Measurements from ENCODE around the gene ZCCHC14.
"Not testable (repeated sequence)": the region's sequence is repeated elsewhere in the genome, so short reads cannot be mapped to it uniquely, and the experiment has no call there.

The ZCCHC14 gene

DNA sequence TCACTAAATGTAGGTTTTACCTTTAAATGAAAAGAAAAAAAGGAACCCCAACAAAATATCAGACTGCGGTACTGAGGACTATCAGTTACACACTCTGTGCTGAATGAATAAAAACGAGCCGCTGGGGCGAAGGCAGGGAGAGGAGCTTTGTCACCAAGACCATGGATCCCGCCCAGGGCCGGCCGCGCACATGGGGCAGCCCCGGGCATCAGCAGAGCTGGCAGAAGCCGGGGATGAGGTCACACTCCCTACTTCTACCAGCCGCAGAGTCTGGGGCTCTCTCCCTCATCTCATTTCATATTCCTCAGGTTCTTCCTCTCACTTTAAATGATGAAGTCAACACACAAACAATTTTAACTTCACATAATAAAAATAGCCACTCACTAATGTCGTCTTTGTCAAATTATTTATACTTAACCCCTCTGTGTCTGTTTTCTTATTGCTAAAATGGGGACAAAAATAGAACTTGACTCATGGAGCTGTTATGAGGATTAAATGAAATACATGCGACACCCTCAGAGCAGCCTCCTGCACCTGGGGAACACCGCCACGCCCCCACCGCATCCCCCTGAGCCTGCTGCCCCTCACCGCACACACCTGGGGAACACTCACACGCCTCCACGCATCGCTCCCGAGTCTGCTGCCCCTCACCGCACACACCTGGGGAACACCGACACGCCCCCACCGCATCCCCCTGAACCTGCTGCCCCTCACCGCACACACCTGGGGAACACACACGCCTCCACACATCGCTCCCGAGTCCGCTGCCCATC, 15.4 kb downstream of the ZCCHC14 start:
- not testable (repeated sequence) for DNase-seq (ENCODE audit: low spot score)

DNA sequence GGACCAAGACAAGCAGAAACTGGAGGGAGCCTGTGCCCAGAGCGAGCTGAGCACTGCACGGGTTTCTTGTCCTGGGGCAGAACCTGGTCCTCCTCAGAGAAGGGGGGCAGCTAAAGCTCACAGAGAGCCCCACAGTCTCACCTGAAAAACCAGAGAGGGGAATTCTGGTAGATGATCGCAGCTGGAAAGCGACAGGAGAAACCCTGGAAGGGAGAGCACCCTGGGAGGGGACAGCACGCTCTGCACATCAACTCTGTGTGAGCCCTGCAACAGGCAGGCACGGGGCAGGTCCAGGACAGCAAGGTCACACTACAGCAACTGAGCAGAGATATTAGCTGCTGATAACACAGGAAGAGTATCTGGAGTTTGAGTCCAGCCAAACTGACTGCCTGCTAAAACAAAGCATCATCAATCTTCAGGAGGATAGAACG, 18.2 kb downstream of the ZCCHC14 start:
- DNase-seq (ENCODE audit: low spot score) = no peak

DNA sequence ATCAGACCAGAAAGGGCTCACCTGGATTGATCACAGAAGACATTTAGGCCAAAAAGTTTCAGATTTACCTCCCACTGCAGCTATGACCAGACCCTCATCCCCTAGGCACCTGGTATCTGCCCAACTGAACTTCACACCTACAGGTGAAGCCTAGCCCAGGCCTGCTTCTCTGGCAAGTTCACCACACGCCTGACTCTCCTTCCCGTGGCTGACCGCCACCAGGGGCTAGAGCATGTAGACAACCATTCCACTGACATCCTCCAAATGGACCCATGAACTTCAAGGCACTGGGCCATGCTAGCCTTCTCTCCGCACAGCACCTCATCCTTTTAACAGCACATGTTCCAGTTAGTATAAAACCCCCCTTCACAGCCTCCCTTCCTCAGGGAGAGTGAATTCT, 18.8 kb downstream of the ZCCHC14 start:
- no peak for DNase-seq (ENCODE audit: low spot score)

DNA sequence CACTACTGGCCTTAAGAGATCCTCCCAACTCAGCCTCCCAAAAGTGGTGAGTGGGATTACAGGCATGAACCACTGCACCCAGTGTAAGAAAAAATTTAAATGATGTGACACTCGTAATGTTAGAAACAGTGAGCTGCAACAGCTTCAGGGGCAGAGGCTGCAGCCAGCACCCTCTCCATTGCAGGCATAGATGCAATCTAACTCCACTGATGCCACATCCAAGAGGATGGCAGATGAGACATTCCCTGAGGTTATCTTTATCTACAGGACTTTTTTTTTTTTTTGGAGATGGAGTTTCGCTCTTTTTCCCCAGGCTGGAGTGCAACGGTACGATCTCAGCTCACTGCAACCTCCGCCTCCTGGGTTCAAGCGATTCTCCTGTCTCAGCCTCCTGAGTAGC, 19.9 kb downstream of the ZCCHC14 start:
- no peak for DNase-seq (ENCODE audit: low spot score)

DNA sequence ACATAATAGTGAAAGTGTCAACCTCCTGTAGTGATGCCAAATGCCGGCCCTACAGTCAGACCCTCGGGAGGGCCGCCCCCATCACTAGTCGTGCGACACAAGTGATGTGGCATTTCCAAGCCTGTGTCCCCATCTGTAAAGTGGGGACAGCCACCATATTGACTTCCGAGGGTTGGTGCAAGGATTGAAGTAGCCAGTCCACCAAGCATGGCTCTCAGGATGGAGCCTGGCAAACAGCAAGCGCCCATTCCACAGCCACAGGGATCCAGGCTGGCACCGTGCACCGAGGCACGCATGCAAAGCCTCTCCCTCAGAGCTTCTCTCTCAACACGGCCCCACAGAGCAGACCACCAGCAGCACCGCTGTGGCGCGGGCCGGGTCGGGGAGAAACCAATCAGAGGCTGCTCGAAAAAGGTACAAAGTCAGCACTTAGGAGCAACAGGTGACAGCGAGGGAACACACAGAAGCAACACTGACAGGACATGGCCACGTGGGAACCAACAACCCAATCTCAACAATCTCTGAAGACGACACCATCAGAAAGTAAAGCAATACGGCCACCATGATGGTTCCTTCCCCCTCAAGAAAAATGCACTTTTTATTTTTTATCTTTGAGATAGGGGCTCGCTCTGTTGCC, 20.6 kb downstream of the ZCCHC14 start:
- no peak for DNase-seq (ENCODE audit: low spot score)

DNA sequence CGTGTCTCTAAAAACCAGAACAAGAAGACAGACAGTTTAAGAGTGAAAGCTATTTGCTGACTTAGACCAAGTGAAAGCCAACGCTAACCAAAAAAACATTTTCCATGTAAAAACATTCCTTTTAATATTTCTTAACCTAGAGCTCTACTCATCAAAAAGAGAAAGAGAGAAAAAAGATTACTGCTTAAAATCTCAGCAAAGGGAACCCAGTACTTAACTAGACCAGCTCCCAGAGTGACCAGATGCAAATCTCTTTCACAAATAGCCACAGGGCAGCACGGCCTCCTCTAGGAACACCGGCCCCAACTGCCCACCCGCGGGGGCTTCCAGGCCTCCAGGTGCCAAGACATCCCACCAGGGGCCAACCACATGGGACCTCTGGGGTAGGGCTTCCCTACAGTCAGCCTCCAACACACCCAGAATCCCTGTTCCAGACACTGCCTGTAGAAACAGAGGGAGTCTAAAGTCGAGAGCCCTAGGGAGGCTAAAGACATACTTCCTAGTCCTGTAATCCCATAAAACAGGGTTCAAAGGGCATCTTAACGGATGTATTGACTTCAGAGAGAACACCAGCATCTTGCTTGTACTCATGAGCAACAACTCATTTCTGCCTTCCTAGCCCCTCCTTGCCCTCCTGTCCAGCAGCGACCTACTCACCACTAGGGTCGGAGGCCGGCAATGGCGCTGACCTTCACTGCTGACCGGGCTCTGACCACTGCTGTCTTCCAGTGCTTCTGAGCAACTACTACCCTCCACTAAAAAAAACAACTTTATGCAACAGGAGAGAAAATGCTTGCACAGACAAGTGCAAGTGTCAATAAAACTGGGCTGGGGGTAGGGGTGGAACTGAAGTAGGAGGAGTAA, 21.3 kb downstream of the ZCCHC14 start:
- no peak for DNase-seq (ENCODE audit: low spot score)

DNA sequence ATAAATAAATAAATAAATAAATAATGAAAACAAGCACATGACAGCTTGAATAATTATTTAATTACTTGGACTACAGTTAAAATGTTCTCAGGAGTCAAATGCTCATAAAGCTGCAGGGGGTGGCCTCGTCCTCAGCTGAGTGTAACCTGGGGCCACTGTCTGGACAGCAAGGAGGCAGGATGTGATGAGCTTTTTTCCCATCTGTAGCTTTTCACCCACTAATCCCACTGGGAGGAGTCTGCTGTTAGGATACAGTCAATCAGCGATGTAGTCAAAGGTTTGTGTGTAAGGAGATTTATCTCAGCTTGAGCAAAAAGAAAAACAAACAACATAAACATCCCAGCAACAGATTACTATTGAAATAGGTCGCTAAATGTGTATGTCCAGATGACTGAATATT, 22.5 kb downstream of the ZCCHC14 start:
- DNase-seq (ENCODE audit: low spot score) = no peak

DNA sequence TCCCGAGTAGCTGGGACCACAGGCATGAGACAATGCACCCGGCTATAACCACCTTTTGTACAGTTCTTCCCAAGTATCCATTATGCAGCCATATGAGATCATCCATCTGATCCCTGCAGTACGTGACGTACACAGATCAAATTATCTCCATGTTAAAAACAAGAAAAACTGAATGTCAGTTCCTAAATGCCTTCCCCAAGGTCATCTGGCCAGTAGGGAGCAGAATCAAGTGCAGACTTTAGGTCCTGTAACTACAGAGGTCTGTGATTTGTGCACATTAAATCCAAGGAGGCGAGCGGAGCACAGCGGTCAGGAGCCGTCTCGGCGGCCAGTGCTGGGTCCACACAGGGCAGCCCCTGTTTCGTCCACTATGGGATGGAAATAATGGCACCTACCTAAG, 23.7 kb downstream of the ZCCHC14 start:
- no peak for DNase-seq (ENCODE audit: low spot score)

DNA sequence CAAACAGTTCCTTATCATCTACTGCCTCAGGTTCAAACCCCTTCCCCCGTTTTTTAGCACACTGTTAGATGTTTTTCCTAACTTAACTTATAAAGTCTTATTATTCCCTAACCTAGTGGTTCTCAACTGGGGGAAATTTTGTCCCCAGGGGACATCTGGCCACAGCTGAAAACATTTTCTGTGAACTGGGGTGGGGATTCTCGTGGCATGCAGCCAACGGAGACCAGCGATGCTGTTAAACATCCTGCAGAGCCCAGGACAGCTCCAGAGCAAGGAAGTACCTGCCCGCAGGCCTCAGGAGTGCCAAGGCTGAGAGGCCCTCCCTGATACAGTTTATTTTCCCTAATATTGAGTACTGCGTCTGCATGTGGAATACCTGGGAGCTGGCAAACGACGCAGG, 24.3 kb downstream of the ZCCHC14 start:
- DNase-seq (ENCODE audit: low spot score) = no peak

DNA sequence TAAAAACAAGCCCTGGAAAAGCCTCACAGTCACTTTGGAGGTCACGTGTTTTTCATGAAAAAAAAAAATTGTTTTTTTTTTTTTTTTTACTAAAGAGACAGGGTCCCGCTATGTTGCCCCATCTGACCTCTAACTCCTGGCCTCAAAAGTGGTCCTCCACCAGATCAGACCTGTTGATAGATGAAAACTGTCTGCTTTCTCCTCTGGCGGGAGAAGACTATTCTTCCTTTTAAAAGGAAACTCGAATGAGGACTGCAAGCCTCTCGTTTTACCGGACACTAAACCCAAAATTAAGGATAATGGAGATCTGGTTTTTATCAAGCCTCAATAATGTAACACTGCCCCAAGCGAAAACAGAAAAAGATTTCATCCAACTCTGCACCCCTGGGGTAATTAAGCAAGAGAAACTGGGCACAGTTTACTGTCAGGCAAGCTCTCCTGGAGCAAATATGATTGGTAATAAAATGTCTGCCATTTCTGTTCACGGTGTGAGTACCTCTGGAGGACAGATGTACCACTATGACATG, 25.8 kb downstream of the ZCCHC14 start:
- no peak for DNase-seq (ENCODE audit: low spot score)

DNA sequence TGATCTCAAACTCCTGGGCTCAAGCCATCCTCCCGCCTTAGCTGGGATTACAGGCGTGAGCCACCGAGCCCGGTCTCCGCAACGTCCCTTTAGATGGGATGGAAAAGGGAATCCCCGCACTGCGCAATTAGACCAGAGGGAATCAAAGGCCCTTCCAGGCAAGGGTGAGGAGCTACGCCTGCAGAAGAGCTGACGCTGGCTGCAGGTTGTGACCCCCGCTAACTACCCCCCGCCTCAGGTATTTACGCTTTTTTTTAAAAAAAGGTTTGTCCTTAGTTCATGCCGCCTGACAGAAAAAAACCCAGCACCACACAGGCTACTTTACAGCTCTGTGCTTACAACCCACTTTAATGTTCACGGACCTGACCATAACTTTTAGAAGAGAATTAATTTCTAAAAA, 26.9 kb downstream of the ZCCHC14 start:
- no peak for DNase-seq (ENCODE audit: low spot score)

DNA sequence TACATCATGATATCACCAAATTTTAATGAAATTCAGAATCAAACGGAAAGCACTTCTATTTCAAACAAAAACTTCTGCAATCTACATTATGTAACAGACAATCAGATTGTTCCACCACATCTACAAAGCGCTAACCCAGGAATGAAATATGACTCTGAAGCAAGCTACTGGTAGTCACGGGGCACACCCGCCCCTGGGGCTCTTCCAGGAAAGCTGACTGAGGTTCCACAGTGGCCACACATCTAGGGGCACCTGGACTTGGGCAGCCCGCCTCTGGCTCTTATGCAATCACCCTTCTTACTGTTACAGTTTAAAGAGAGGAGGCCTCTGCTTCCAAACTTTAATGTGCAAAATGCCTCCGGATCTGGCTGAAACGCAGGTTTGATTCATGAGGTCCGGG, 27.5 kb downstream of the ZCCHC14 start:
- peak; percentile 17 for DNase-seq (ENCODE audit: low spot score)

DNA sequence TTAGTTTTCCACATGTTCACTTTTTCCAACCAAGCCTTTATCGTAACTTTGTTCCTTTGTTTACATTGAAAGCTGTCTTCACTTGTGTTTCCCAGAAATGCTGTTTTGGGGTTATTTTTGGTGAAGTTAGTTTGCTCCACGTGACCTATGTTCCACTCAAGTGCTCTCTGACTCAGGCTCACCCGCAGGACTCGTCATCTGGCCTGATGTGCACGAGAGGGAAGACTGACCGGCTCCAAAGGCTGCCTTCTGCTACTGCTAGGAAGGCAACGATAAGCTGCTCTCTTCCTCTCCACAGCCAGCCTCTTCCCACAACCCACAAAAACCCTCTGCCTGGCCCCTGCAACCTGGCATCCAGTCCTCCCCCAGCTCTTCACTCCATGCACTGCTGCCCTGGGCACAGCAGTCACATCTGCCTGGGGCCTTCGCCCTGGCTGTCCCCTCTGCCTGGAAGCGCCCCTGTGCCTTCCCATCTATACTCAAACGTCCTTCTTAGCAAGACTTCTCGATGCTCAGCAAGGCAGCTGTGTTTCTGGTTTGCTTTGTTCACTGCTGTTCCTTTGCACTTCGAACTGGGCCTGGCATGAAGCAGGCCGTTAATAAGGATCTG, 28.0 kb downstream of the ZCCHC14 start:
- peak; percentile 34 for DNase-seq (ENCODE audit: low spot score)

DNA sequence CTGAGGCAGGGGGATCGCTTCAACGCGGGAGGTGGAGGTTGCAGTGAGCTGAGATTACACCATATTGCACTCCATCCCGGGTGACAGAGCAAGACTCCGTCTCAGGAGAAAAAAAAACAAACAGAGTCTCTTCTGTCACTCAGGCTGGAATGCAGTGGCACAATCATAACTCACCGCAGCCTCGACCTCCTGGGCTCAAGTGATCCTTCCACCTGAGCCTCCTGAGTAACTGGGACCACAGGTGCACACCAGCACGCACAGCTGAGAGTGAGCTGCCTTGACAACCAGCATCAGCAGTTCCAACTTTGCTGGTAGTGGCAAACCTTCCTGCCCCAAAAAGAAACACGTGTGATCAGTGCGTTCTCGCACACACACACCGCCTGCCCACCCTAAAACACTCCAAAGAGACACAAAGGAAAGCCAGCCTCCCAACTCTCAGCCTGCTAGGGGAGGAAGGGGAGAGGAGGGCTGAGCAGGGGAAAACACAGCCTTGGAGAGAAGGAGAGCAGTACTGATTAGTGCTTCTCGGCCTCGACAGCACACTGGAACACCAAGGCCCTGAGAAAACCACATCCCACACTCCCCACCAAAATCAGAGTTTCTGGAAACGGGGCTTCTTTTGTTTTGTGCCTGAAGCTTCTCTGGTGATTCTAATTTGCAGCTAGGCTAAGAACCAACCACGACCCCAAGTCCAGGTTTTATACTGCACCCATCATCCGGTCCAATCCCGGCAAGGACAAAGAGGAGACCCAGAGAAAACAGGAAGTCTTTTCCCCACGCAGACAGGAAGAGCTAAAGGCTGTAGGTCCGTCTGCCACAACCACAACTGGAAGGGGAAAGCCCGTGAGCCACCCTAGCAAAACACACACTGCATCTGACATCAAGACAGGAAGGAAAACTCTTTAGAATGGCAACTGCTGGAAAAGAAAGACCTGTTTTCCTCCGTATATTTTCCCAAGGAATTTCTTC, 28.8 kb downstream of the ZCCHC14 start:
- DNase-seq (ENCODE audit: low spot score) = peak; percentile 33

DNA sequence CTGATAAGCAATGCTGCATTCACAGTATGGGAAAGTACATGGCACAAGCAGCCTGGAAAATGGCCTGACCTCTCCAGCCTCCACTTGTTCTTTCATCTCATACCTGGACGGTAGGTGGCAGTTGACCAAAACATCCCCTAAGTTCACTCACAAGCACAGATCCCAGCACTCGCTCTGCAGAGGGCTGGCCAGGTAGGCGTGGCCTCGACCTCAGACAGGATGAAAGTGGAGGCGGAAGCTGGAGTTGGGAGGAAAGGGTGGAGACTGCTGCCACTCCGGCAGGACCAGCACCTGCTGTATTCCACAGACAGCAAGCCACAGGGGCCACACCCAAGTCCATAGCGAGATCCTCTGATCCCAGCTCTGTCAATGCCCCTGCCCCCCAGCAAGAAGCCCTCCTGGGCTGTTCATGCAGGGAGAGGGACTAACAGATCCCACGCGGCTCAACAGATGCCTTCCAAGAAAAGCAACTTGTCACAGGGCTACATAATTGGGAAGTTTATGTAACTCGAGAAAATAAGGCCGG, 31.3 kb downstream of the ZCCHC14 start:
- DNase-seq (ENCODE audit: low spot score) = peak; percentile 29

DNA sequence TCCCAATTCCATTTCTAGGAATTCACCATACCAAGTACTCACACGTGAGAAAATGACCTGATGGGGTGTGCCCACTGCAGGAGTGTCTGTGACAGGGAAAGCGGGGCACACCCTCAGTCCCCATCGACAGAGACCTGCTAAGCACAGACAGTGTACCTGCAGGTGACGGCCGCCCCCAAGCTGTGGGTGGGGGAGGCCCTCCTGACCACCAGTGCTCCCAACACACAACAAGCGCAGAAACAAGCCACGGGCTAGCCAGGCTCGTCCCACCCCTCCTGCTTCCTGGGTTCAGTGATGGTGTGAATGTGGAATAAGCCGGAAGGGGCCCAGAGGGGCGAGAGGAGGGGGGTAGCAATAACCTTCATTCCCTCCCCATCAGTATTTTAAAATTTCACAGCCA, 31.9 kb downstream of the ZCCHC14 start:
- no peak for DNase-seq (ENCODE audit: low spot score)

DNA sequence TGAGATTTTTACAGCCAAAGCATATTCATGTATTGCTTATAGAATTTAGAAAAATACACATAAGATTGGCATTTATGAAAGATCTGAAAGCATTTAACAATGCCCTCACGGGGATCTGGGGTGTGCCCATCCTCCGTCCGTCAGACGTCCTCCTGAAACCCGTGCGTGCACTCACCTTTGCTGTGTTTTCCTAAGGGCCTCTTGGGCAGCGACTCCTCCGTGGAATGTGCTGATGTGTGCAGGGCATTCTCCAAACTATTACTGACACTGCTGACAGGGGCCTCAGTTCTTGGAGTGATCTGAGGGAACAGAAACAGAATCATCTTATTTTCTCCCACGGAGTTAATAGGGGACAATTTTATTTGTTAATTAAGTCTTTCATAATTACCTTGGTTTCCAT, 33.0 kb downstream of the ZCCHC14 start:
- DNase-seq (ENCODE audit: low spot score) = no peak

DNA sequence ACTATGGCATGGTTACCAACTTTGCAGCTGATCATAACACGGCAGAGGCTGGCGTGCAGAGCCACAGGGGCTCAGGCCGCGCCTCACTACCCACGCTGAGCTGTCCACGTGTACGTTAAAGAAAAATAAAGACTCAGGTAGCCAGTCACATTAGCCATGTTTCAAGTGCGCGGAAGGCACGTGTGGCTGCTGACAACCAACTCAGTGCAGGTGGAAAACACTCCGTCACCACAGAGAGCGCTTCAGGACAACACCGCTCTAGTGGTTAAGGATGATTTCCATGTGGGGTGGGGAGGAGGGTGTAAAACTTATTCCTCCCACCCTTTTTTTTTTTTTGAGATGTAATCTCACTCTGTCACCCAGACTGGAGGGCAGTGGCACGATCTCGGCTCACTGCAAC, 33.8 kb downstream of the ZCCHC14 start:
- no peak for DNase-seq (ENCODE audit: low spot score)

DNA sequence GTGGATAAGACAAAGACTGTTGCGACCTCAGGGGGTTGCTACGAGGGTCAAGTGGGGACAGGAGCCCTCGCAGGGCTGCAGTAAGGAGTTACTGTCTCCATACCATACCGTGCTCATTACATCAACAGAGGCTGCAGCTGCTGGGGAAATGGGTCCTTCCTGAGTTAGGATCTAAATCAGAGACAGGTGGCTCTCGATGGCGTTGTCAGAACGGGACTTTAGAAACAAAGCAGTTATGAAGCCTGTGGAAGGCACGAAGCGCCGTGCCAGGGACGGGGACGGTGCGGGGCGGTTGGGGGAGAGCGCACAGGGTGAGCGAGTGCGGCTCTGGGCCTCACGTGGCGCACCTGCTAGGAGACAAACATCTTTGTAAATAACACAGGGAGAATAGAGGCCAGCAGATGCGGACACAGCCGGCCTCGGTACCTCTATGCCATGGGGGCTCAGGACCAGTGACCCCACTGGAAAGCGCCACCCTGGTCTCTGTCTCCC, 34.4 kb downstream of the ZCCHC14 start:
- no peak for DNase-seq (ENCODE audit: low spot score)

DNA sequence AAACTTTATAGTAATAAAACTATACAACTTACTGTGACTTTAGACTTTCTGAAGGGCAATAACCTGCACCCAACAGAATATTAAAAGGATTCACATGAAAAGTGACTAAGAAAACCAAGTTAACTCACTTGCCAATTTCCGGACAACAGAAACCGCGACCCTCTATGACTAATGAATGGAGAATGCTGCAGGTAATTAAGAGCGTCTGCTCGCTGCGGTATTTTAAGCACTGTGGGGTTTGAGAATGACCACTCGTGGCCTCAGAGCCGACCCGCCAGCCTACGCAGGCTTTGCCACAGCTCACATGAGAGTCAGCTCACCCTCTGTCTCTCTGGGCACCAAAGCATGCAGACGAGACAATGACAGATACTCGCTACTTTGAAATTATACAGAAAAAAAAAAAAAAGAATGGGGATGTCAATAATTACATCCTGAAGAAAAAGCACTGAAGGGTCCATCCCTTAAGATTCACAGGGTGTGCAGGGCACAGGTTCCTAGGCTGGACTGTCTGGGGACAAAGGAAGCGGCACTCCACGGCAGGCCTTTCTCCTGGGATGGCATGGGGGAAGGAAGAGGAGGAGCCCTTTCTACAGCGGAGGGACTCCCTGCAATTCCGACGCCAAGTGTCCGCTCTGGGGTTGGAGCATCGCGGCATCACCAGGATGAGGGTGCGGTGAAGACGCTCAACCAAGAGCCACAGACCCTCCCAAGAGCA, 35.0 kb downstream of the ZCCHC14 start:
- DNase-seq (ENCODE audit: low spot score) = peak; percentile 57
